ENCODE measurements around the gene SYNGR1.
"Not testable (repeated sequence)": the region's sequence is repeated elsewhere in the genome, so short reads cannot be mapped to it uniquely, and the experiment has no call there.

Gene SYNGR1

GRCh38 chr22:39410264-39410663, 60.5 kb downstream of the SYNGR1 start:
- DNase-seq: no peak

GRCh38 chr22:39411828-39412365, 62.1 kb downstream of the SYNGR1 start:
- DNase-seq: not testable (repeated sequence)

GRCh38 chr22:39413204-39413603, 63.4 kb downstream of the SYNGR1 start:
- not testable (repeated sequence) for DNase-seq

GRCh38 chr22:39414377-39414776, 64.6 kb downstream of the SYNGR1 start:
- no peak for DNase-seq

- DNase-seq: no peak
Measured at GRCh38 chr22:39414886-39415285, 65.1 kb downstream of the SYNGR1 start.

GRCh38 chr22:39415506-39415905, 65.7 kb downstream of the SYNGR1 start:
- DNase-seq: no peak

- no peak for DNase-seq
Measured at GRCh38 chr22:39416319-39416718, 66.5 kb downstream of the SYNGR1 start.

- no peak for DNase-seq
Measured at GRCh38 chr22:39417641-39418040, 67.8 kb downstream of the SYNGR1 start.

- DNase-seq: no peak
Measured at GRCh38 chr22:39418696-39419095, 68.9 kb downstream of the SYNGR1 start.

GRCh38 chr22:39419096-39419495, 69.3 kb downstream of the SYNGR1 start:
- DNase-seq: no peak

- DNase-seq: no peak
Measured at GRCh38 chr22:39419911-39420310, 70.1 kb downstream of the SYNGR1 start.

- DNase-seq: no peak
Measured at GRCh38 chr22:39421691-39422090, 71.9 kb downstream of the SYNGR1 start.

- no peak for DNase-seq
Measured at GRCh38 chr22:39422101-39422500, 72.3 kb downstream of the SYNGR1 start.

- DNase-seq: no peak
Measured at GRCh38 chr22:39422721-39423120, 72.9 kb downstream of the SYNGR1 start.

- DNase-seq: no peak
Measured at GRCh38 chr22:39423976-39424375, 74.2 kb downstream of the SYNGR1 start.

GRCh38 chr22:39426380-39427043, 76.7 kb downstream of the SYNGR1 start:
- no peak for DNase-seq

- DNase-seq: no peak
Measured at GRCh38 chr22:39427751-39428596, 78.2 kb downstream of the SYNGR1 start.

GRCh38 chr22:39428597-39429071, 78.8 kb downstream of the SYNGR1 start:
- no peak for DNase-seq

GRCh38 chr22:39429186-39429585, 79.4 kb downstream of the SYNGR1 start:
- DNase-seq: no peak

GRCh38 chr22:39429916-39430575, 80.3 kb downstream of the SYNGR1 start:
- no peak for DNase-seq

- no peak for DNase-seq
Measured at GRCh38 chr22:39430576-39431150, 80.9 kb downstream of the SYNGR1 start.

GRCh38 chr22:39431216-39431801, 81.5 kb downstream of the SYNGR1 start:
- no peak for DNase-seq

GRCh38 chr22:39431821-39432251, 82.0 kb downstream of the SYNGR1 start:
- no peak for DNase-seq

All from DMS 273 treated with DMSO at 0.1 percent for 48 hours (cell line).